Measurements from ENCODE around the gene SUPT3H. TPM values are rescaled to one million over a fixed set of nuclear protein-coding genes. Genes with fewer than 3 reads are reported as not detected.

SUPT3H gene
- total and polyA plus RNA-seq, 12 donors, result 10.0 to 56.2 (median 16.6) TPM

DNA sequence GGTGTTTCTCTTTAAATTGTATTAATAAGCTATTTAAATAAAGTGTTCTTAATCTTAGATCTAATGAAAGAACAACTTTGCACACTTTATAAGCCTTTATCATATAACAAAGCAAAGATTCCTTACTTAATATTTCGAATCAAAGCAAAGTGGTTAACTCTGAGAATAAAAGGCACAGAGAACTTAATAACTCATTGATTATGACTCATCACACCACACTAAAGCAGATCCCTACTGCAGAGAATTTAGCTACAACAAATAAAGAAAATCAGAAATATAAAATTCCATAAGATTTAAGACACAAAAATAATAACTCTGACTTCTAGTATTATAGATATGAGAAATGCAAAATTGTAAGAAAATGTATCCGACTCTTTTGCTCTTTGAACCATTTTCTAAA, 185.2 kb downstream of the SUPT3H start:
- TF ChIP-seq POLR2A (IDR thresholded peaks at IDR 0.05) (no peak), CTCF (IDR thresholded peaks at IDR 0.05) (no peak)
- intact Hi-C loops (cut with DNase I), result no loop called here
- no peak overlapping the region for H3K4me3 ChIP-seq
- H3K9me3 ChIP-seq (replicated peaks in 1 of 3), result no peaks in the 10 kb centered on the region
- H3K27me3 ChIP-seq, result no peaks in the 10 kb centered on the region
- WGBS, 4 donors, result 70 to 78% (median 75%) methylated on average over 2 of the region's 2 CpGs
- H3K27ac ChIP-seq, result no peak overlapping the region
- H3K36me3 ChIP-seq (replicated peaks in 1 of 2), result no peaks in the 10 kb centered on the region
- H3K4me1 ChIP-seq (replicated peaks in 1 of 2), result no peaks in the 10 kb centered on the region
- no peak for DNase-seq

GRCh38 chr6:45191414-45191813, 186.3 kb downstream of the SUPT3H start:
- intact Hi-C loops (cut with DNase I), result no loop called here
- Histone ChIP-seq H3K4me3 (no peak overlapping the region), H3K27ac (no peak overlapping the region), H3K36me3 (replicated peaks in 1 of 2) (no peaks in the 10 kb centered on the region), H3K4me1 (replicated peaks in 1 of 2) (no peaks in the 10 kb centered on the region), H3K9me3 (replicated peaks in 1 of 3) (no peaks in the 10 kb centered on the region), H3K27me3 (no peaks in the 10 kb centered on the region)
- WGBS, 4 donors, result 69 to 90% (median 77%) methylated on average over 4 of the region's 4 CpGs
- DNase-seq, result no peak
- TF ChIP-seq CTCF (IDR thresholded peaks at IDR 0.05) (no peak), POLR2A (IDR thresholded peaks at IDR 0.05) (no peak)

- intact Hi-C loops (cut with DNase I), result no loop called here
- TF ChIP-seq POLR2A (IDR thresholded peaks at IDR 0.05) (no peak), CTCF (IDR thresholded peaks at IDR 0.05) (no peak)
- H3K4me1 ChIP-seq (replicated peaks in 1 of 2), result no peaks in the 10 kb centered on the region
- 98 to 100% (median 99%) methylated on average over 2 of the region's 2 CpGs for WGBS, 4 donors
- no peak for DNase-seq
- H3K4me3 ChIP-seq, result no peak overlapping the region
- H3K36me3 ChIP-seq (replicated peaks in 1 of 2), result no peaks in the 10 kb centered on the region
- no peaks in the 10 kb centered on the region for H3K27me3 ChIP-seq
- no peaks in the 10 kb centered on the region for H3K9me3 ChIP-seq (replicated peaks in 1 of 3)
- no peak overlapping the region for H3K27ac ChIP-seq
These were observed 189.9 kb downstream of the SUPT3H start for GRCh38 chr6:45187836-45188235.

GRCh38 chr6:45185403-45186251, 192.1 kb downstream of the SUPT3H start:
- no peak overlapping the region for H3K27ac ChIP-seq
- H3K4me1 ChIP-seq (replicated peaks in 1 of 2), result no peaks in the 10 kb centered on the region
- H3K4me3 ChIP-seq, result no peak overlapping the region
- H3K36me3 ChIP-seq (replicated peaks in 1 of 2), result no peaks in the 10 kb centered on the region
- no peaks in the 10 kb centered on the region for H3K27me3 ChIP-seq
- TF ChIP-seq CTCF (IDR thresholded peaks at IDR 0.05) (no peak), POLR2A (IDR thresholded peaks at IDR 0.05) (no peak)
- no peaks in the 10 kb centered on the region for H3K9me3 ChIP-seq (replicated peaks in 1 of 3)
- intact Hi-C loops (cut with DNase I), result no loop called here
- 86 to 100% (median 93%) methylated on average over 2 of the region's 2 CpGs for WGBS, 4 donors
- no peak for DNase-seq
